Panc1 (cell line): ENCODE measurements around the gene SMIM20. TPM values are rescaled to one million over a fixed set of nuclear protein-coding genes. Genes with fewer than 3 reads are reported as not detected.

Source experiments
- ATAC-seq: fragments of 200-7000 bp; cut with Tn5 transposase; 2 replicates; pipeline ENCODE4 v1.9.1; 2020; ENCODE audit warnings: mild to moderate bottlenecking, moderate library complexity
- BruUV-seq: library from RNA; stranded (reverse); fragments of 400-500 nt; replicated peaks from 2 replicates; lab custom pipeline; 2021; lab: Mats Ljungman, UMichigan
- CTCF ChIA-PET: fragments of 300-600 bp; sonication (Branson Sonifier 250); formaldehyde crosslinking; loops from one replicate; lab custom pipeline; 2022; ENCODE audit warnings: antibody characterized with exemption; lab: Charles Lee
- POLR2A ChIA-PET: fragments of 300-600 bp; sonication (Branson Sonifier 250); formaldehyde crosslinking; loops from one replicate; lab custom pipeline; 2022; ENCODE audit warnings: antibody characterized with exemption; lab: Charles Lee
- DNase-seq: peaks from one replicate; pipeline ENCODE4 v3.0.0-alpha.2; 2010; ENCODE audit warnings: low read depth, low spot score
- H3K27ac ChIP-seq: 2 replicates; pipeline ENCODE4 v1.5.1; 2011; ENCODE audit warnings: mild to moderate bottlenecking, low read length, inconsistent platforms
- H3K27me3 ChIP-seq: fragments of 200-500 bp; sonication (Bioruptor generic); 2 replicates; pipeline ENCODE4 v1.6.0; 2014; ENCODE audit warnings: low read length, inconsistent platforms; ENCODE audit not compliant: control insufficient read depth, insufficient read depth
- H3K36me3 ChIP-seq: fragments of 200-500 bp; sonication (Bioruptor generic); 2 replicates; pipeline ENCODE4 v1.5.1; 2014; ENCODE audit warnings: inconsistent platforms, mild to moderate bottlenecking, low read length, moderate library complexity; ENCODE audit not compliant: control insufficient read depth, insufficient read depth
- H3K4me1 ChIP-seq: 2 replicates; pipeline ENCODE4 v1.5.1; 2011; ENCODE audit warnings: inconsistent platforms, mild to moderate bottlenecking, low read length, moderate library complexity; ENCODE audit not compliant: control insufficient read depth, insufficient read depth
- H3K4me3 ChIP-seq, 2 experiments: 2 replicates each; pipeline ENCODE4 v1.5.1; 2011 to 2012; ENCODE audit warnings: low read depth in 2 of 2, low read length in 2 of 2, mild to moderate bottlenecking in 2 of 2, inconsistent platforms in 1 of 2, moderate library complexity in 1 of 2
- H3K9me3 ChIP-seq: fragments of 200-500 bp; sonication (Bioruptor generic); 2 replicates; pipeline ENCODE4 v1.5.1; 2014; ENCODE audit warnings: low read depth, mild to moderate bottlenecking, inconsistent platforms, low read length, moderate library complexity; ENCODE audit not compliant: control insufficient read depth, insufficient read depth
- CTCF ChIP-seq: fragments of 450-650 bp; IDR thresholded peaks from 2 replicates; pipeline ENCODE4 v1.5.1; 2017; ENCODE audit warnings: mild to moderate bottlenecking
- POLR2AphosphoS5 ChIP-seq: IDR thresholded peaks from 2 replicates; pipeline ENCODE4 v1.6.1; 2012; ENCODE audit warnings: mild to moderate bottlenecking, low read depth, low read length, moderate library complexity
- REST ChIP-seq, 2 experiments: IDR thresholded peaks; 2 replicates each; pipeline ENCODE4 v1.6.1; 2011 to 2012; ENCODE audit warnings: low read depth in 2 of 2, control low read depth in 1 of 2, low read length in 1 of 2, mild to moderate bottlenecking in 1 of 2, moderate library complexity in 1 of 2; ENCODE audit not compliant: insufficient read depth in 1 of 2
- SIN3A ChIP-seq: IDR thresholded peaks from 2 replicates; pipeline ENCODE4 v1.6.1; 2012; ENCODE audit warnings: low read depth, mild to moderate bottlenecking, low read length, moderate library complexity, borderline replicate concordance; ENCODE audit not compliant: insufficient read depth
- TCF7L2 ChIP-seq: IDR thresholded peaks from 2 replicates; pipeline ENCODE4 v1.6.1; 2011; ENCODE audit warnings: mild to moderate bottlenecking, low read depth, low read length, inconsistent platforms
- in situ Hi-C: cut with HindIII; loops from 2 replicates; pipeline ENCODE4 v1.10.0; 2016; ENCODE audit warnings: low sequenced_read_pairs, low pct_unique_long_range_greater_than_20kb
- intact Hi-C: fragments of 100-400 bp; cut with micrococcal nuclease; formaldehyde crosslinking; loops from one replicate; pipeline ENCODE4 v1.10.0; 2022; ENCODE audit not compliant: unreplicated experiment
- total RNA-seq: library from RNA; stranded (reverse); gene quantifications from one replicate; pipeline ENCODE4 v1.2.1, GENCODE V29; 2021; ENCODE audit not compliant: unreplicated experiment

The SMIM20 gene
- total RNA-seq, 1 experiment from 2014 or later, result 16.5 TPM

GRCh38 chr4:25937801-25938200, 23.8 kb downstream of the SMIM20 start:
- no peaks in the 10 kb centered on the region for H3K4me1 ChIP-seq
- ChIA-PET CTCF (no interaction called here), POLR2A (no interaction called here)
- no peak overlapping the region for H3K27ac ChIP-seq
- BruUV-seq, result no TSS peak
- no peaks in the 10 kb centered on the region; the same call in 1 of the 2 replicates for H3K27me3 ChIP-seq
- in situ Hi-C loops, result no loop called here
- ATAC-seq (no peak), DNase-seq (no peak)
- no peaks in the 10 kb centered on the region for H3K9me3 ChIP-seq
- intact Hi-C loops, result no loop called here
- TF ChIP-seq REST (IDR thresholded peaks at IDR 0.05; ENCODE audit: insufficient read depth in 1 of 2, low read depth in 2 of 2, low read length in 1 of 2) (no peak), POLR2AphosphoS5 (no peak), TCF7L2 (no peak)
- H3K36me3 ChIP-seq, result no peaks in the 10 kb centered on the region
- no peak overlapping the region for H3K4me3 ChIP-seq

GRCh38 chr4:25938366-25938765, 24.3 kb downstream of the SMIM20 start:
- no peak for ATAC-seq
- no peak for DNase-seq
- intact Hi-C loops, result no loop called here
- BruUV-seq, result no TSS peak
- in situ Hi-C loops, result no loop called here
- Histone ChIP-seq H3K27ac (no peak overlapping the region), H3K4me3 (no peak overlapping the region), H3K9me3 (no peaks in the 10 kb centered on the region), H3K4me1 (no peaks in the 10 kb centered on the region), H3K36me3 (no peaks in the 10 kb centered on the region), H3K27me3 (no peaks in the 10 kb centered on the region; the same call in 1 of the 2 replicates)
- ChIA-PET POLR2A (no interaction called here), CTCF (no interaction called here)
- TF ChIP-seq SIN3A (no peak), POLR2AphosphoS5 (no peak), CTCF (no peak), REST (IDR thresholded peaks at IDR 0.05; ENCODE audit: insufficient read depth in 1 of 2, low read depth in 2 of 2, low read length in 1 of 2) (no peak), TCF7L2 (no peak)
